CD4-positive, alpha-beta T cell treated with Interleukin-4 for 1 hour (primary cell): ENCODE measurements around the gene CACTIN.

ENCODE experiments used
- DNase-seq, 2 donors: peaks; one replicate each; pipeline ENCODE4 v3.0.0-alpha.2; 2020 to 2022

The CACTIN gene

DNA sequence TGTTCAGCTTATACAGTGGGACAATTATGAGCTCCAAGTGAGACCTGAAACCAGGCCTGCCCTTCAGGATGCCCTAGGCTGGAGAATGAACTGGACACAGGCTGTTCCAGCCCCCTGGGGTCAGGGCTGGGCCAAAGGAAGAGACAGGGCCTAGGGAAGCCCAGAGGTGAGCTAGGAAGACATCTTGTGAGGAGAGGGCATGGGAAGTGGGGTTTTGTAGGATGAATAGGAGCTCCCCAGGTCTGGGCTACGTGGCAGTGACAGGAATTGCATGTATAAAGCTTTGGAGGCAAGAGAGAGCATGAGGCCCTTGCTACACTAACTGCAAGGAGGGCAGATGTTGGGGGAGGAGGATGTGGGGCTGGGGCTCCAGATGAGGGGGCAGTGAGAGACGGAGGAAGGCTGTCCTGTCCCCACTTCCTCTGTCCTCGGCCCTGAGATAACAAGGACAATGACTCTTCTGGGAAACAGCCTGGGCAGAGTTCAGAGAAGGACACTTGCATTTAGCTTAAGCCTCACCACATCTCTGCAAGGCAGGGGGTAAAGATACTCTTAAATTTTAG lies 18.4 kb downstream of the CACTIN start:
- no peak for DNase-seq

DNA sequence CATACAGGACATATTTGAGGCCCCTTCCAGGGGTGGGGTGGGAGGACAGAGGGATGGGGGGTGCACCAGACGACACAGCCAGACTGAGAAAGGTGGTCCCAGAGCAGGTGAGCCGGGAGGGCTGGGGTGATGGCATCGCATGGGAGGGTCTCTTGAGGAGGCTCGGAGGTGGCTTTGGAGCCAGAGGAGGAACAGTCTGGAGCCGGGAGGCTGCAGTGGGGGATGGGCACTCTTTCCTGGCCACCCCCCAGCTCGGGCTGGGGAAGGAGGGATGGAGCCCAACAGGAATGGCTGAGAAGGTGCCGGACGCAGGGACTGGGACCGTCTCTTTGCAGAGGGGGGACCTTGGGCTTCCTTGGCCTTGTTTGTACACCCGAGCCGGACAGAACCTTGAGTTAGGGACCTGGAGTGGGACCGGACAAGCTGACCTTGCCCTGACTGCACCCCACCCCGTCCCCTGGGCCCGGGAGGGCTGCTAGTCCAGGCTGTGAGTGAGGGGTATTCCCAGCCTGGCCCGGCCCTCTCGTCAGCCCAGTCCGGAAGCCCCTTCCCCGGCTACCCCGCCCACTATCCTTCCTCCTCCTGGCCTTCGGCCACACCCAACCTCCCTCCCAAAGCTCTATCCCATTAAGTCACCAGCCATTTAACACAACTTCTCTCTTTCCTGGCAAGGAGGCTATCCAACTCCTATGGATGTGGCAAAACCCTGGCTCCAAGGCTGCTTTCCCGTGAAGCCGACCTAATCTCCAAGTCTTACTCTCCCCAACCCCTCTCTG lies 19.1 kb downstream of the CACTIN start:
- DNase-seq = no peak

DNA sequence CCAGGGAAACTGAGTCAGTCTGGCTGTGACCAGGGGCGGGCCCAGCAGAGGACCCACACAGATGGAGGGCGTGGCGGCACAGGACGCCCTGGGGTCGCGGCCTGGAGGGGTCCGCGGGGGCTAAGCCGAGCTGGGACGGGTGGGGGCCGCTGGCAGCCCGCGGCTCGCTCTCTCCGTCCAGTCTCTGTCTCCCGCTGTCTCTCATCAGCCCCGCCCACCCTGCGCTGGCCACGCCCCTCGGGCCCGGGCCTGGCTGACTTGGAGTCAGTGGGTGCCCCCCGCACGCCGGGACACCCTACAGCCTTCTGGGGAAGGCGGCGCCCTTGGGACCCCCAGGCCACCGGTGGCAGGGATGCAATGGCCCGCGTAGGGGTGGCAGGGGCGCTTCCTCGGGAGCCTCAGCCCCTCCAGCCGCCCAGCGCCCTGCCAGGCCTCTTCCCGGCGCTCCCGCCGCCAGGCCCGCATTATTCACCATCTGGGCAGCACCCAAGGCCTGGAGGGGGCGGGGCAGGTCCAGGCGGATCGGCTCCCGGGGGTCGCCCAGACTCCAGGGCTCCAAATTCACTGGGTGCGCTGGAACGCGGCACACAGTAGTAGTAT lies 19.8 kb downstream of the CACTIN start, which contains the start of gene TBXA2R:
Gene TBXA2R, minus strand, starts transcription at position 186 of the 600 bp plus-strand sequence. CDS start 6,241 bp downstream, outside the sequence.
- peak; percentile 45 to 63 for DNase-seq

DNA sequence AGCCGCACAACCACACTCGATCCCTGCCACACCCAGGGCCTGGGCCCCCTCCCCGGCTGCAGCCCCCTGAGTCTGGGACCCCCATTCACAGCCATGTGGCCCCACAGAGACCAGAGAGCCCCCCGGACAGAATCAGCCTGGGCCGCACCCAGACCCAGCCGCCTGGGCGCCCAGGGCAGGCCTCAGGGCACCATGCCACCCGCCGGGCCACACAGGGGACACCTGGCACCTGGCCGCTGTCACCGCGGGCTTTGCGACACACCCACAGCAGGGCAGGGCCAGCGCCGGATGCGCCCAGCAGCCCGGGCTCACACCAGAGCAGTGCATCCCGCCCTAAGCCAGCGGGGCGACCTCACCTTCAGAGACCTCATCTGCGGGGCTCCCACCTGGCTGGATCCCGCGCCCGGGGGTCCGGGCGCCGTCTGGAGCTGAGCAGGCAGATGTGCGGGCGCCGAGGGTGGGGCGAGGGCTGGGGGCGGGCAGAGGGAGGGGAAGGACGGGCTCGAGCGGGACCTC lies 20.4 kb downstream of the CACTIN start:
- DNase-seq = peak; percentile 19 to 30

DNA sequence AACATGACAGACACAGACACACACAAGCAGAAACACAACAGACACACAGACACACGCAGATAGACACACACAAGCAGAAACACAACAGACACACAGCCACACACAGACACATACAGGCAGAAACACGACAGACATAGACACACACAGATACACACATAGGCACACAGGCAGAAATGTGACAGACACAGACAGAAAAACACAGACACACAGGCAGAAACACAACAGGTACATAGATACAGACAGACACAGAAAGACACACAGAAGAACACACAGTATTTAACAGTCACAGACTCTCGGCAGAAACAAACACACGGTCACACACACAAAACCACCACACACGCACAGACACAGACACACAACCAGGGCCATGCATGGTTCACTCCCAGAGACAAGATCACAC lies 20.8 kb downstream of the CACTIN start:
- DNase-seq = no peak

DNA sequence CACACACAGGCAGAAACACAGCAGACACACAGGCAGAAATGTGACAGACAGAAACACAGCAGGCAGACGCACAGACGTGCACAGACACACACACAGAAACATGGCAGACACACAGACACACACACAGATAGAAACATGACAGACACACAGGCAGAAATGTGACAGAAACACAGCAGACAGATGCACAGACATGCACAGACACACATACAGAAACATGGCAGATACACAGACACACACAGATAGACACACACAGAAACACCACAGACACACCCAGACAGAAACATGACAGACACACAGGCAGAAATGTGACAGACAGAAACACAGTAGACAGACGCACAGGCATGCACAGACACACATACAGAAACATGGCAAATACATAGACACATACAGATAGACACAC lies 21.2 kb downstream of the CACTIN start:
- no peak for DNase-seq

DNA sequence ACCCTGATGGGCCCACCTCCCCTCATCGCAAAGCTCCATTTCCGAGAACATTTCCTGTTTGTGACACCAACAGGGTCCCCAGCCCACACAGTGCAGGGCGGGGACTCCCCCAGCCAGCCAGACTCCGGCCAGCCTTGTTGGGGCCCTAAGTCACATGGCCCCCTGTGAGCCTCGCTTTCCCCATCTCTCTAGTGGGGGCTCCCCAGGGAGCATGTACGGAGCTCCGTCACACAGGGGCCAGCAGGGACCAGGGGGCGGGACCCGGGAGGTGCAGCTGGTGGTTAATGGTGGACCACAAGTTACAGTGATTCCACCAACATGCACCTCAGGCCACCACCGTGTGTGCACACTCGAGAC lies 21.6 kb downstream of the CACTIN start:
- DNase-seq = peak; percentile 30 to 33

DNA sequence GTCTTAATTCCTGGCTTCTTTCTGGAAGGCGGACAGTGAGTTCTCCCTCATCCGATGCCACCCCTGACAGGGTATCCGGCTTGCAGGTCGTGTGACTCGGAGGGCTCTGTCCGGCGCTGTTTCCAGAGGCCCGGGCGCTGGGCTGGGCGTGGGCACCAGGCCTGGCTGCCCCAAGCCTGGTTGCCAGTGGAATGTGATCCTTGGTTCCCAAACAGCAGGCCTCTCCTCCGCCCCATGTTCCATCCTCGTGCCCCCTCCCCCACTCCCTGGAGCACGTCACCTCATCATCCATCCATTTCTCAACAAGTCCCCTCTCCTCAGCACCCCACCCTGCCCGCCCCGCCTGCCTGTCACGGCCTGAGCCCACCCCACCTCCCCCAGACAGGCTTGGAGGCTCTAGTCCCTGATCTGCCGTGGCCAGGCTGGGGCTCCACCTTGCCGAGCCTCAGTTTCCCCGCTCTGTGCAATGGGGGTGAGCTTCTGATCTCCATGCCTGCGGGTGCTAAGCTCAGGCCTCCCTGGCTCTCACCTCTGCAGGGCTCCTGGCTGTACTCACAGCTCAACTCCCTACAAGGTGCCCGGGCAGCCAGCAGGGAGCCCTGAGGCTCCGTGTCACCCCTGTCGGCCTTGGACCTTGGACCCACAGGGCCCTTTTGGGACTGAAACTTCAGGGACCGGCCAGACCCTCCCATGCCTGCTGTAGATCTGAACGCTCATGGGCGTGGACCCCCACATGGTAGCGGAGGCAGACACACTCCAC lies 22.2 kb downstream of the CACTIN start:
- no peak for DNase-seq

DNA sequence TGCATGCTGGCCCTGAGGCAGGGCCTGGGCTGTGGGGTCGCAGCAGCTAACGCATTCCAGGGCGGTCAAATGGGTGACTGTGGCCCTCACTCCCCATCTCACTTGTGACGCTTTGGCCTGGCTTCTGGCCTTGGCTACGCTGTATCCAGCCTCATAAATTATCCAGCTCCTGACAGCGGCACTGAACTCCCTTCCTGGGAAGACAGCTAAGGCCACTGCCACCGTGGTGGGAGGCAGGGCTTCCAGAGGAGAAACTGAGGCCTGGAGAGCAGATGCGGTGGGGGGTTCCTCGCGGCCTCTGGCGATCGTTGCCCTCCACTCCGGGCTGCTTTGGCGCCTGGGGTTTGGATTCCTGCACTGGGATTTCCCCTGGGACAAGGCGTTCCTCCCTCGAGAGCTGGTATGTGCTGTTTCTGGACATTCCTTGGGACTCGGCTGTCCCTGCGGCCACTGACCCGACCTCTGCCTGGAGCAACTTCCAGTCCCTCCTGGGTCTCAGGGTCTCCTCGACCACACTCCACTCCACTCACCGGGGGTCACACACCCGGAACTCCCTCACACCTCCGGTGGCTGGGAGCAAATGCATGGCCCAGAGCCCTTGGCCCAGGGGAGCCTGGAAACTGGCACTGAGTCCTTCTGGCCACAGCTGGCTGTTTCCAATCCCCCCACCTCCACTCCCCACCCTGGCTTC lies 23.3 kb downstream of the CACTIN start:
- no peak for DNase-seq

DNA sequence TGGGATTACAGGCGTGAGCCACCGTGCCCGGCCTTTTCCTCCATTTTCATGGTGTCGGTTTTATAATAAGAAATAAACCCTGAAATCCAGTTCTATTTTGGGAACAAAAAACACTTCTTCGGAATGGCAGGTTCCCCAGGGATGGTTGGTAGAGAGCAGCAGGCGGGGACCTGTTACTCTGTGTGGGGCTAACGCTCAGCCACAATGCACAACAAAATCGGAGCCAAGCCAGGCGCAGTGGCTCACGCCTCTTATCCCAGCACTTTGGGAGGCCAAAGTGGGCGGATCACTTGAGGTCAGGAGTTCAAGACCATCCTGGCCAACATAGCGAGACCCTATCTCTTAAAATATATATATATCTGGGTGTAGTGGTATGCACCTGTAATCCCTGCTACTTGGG lies 25.6 kb downstream of the CACTIN start:
- DNase-seq = no peak

DNA sequence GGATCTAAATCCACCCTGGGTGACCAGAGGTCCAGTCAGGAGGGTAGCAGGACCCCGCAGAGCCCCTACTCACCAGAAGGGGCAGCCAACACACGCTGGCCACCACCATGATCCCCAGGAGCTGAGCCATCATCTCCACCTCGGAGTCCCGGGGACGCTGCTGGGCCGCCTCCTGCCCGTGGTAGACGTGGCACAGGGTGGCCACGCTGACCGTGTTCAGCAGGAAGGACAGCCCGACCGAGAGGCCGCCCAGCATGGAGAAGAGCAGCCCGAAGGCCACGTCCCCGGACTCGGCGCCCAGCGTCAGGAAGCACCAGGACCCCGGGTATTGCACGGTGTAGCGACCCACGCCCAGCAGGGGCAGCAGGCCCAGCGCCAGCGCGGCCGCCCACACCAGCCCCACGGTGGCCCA lies 26.8 kb downstream of the CACTIN start:
- no peak for DNase-seq

DNA sequence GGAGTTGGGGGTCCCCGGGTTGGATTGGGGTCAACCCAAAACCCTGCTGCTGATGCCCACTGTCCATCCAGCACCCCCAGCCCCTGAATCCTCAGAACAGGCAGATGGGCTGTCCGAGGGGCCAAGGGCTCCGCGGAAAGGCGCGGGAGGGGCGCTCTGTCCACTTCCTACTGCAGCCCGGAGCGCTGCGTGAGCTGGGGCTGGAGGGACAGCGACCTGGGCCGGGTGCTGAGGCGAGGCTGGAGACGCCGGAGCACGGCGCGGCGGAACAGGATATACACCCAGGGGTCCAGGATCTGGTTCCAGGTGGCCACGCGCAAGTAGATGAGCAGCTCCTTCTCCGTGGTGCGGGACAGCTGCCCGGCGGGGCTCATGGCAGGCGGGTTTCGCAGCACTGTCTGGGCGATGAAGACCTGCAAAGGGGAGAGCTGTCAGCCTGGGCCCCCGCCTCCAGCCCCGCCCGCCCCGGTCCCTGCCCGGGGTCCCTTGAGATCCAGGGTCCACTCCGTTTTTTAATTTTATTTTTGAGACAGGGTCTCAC lies 31.0 kb downstream of the CACTIN start:
- DNase-seq = no peak

DNA sequence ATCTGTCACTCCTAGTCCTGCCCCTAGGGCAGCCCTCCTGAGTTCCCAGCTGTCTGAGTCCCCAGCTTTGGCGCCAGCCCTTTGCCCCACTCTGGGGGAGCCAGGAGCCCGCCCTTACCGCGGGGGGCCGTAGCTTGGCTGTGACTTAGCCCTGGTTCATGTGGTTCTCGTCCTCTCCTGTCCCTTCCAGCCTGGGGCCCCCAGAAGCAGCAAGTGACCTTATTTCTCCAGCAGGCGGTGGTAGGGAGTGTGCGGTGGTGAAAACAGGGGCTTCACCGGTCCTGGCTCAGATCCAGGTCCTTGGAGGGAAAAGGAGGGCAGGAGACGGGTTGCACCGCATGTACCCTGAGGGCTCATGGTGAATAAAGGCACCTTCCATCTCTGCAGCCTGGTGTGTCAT lies 33.4 kb downstream of the CACTIN start:
- no peak for DNase-seq

DNA sequence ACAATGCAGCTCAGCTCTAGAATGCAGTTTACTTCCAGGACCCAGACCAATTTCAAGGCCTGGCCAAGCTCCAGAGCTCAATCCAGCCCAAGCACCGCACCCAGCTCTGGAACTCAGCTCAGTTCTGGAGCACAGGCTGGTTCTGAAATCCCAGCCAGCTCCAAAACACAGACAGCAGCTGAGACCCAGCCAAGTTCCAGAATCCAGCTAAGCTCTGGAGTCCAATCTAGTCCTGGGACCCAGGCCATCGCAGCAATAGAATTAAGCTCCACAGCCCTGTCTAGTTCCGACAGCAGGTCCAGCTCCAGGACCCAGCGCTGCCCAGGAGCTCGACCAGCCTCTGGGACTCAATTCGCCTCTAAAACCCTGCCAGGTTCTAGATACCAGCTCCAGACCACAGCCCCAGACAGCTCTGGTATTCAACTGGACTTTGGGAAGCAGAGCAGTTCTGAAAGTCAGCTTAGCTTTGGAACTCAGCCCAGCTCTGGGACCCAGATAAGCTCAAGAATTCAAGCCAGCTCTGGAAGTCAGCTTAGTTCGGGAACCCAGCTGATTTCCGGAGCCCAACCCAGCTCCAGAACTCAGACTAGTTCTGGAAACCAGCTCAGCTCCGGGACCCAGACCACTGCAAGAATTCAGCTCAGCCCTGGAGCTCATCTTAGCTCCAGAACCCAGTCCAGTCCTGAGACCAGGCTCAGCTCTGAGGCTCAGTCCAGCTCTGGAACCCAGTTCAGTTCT lies 34.5 kb downstream of the CACTIN start:
- no peak for DNase-seq

DNA sequence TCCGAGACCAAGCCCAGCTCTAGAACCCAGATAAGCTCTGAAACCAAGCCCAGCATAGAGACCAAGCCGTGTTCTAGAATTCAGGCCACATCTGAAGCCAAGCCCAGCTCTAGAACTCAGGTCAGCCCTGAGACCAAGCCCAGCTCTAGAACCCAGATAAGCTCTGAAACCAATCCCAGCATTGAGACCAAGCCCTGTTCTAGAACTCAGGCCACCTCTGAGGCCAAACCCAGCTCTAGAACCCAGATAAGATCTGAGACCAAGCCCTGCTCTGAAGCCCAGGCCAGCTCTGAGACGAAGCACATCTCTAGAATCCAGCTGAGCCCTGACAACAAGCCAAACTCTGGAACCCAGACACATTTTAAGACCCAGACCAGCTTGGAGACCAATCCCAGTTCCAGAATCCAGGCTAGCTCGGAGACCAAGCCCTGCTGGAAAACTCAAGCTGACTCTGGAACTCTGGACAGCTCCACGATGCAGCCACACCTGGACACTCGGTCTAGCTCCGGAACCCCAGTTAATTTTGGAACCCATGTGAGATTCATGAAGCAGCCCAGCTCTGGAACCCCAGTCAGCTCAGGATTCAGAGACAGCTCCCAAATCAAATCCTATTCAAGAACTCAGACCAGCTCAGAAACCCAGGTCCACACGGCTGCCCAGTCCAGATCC lies 35.5 kb downstream of the CACTIN start:
- no peak for DNase-seq

DNA sequence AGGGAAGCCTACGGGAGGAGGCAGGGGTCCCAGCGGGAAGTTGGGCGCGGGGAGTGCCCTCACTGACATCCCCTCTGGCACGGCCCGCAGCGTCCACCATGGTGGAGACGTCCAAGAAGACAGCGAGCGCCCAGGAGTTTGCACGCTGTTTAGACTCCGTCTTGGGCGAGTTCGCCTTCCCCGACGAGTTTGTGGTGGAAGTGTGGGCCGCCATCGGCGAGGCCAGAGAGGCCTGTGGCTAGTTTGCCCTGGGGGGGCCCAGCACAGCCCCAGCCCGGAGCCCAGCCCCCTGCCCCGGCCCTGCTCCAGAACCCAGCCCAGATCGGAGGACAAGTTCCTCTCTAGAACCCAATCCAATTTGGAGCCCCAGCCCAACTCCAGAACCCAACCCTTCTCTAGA lies 36.6 kb downstream of the CACTIN start:
- DNase-seq = no peak

DNA sequence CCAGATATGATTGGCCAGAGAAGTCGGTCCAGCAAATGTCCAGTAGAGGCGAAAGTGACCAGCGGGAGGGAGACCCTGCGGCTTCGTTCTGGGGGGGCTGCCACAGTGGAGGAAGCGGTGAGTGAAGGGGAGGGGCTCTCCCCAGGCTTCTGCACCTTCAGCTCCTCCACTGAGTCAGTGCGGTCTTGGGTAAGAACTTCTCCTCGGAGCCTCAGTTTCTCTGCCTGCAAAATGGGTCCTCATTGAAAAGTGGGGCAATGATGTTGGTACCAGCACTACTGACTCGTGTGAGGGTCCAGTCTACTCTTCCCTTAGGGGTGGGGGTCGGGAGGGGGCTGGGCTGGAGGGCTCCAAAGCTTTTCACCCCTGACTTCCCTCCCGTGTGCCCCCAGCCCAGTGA lies 37.2 kb downstream of the CACTIN start:
- no peak for DNase-seq

DNA sequence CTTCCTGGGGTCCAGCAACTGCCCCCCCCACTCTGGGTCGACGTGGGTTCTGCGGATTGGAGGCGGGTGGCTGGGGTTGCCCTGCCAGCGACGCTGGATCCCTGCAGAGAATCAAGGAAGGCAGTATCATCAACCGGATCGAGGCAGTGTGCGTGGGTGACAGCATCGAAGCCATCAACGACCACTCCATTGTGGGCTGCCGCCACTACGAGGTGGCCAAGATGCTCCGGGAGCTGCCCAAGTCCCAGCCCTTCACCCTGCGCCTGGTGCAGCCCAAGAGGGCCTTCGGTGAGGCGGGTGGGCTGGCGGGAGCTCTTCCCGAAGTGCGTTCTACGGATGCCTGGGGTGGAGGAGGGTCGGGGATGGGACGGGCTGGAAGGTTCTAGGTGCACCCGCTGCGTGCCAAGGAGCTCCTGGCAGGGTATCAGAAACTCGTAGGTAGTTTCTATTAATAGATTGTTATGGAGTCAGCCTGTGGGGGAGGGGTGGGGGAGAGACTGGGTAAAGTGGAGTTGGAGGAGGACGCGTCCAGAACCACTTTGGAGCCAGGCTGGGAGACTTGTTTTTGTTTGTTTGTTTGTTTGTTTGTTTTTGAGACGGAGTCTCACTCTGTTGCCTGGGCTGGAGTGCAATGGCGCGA lies 39.8 kb downstream of the CACTIN start:
- no peak for DNase-seq

DNA sequence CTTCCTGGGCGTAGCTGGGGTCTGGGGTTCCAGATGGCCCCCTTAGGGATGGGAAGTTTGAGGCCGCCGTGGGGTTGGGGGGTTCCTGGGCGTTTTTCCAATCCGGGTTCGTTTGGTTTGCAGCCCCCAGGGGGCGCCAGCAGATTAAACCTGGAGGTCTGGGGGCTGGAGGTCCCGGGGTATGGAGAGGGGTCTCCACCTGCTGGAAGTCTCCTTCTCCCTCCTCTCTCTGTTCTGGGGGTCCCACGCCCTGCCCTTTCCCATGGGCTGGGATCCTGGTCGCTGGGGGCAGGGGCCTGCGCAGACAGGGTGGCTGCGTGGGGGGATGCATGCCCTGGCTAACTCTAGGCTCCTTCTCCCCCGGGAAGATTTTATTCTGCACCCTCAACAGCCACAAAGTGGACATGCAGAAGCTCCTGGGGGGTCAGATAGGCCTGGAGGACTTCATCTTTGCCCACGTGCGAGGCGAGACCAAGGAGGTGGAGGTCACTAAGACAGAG lies 40.4 kb downstream of the CACTIN start:
- peak; percentile 32 to 34 for DNase-seq
